ENCODE results near the gene EPHB3.

Gene EPHB3

GRCh38 chr3:184549796-184550577, 11.6 kb upstream of the EPHB3 start:
- no peak for TF ChIP-seq CTCF (IDR thresholded peaks at IDR 0.05; ENCODE audit: poor library complexity, severe bottlenecking)
- no peak for DNase-seq (ENCODE audit: low spot score)
- Histone ChIP-seq H3K4me3 (ENCODE audit: severe bottlenecking) (no peak overlapping the region), H3K9me3 (ENCODE audit: severe bottlenecking) (no peaks in the 10 kb centered on the region), H3K27me3 (ENCODE audit: insufficient read depth, poor library complexity, severe bottlenecking) (no peaks in the 10 kb centered on the region), H3K27ac (ENCODE audit: poor library complexity, severe bottlenecking) (no peak overlapping the region), H3K4me1 (ENCODE audit: insufficient read depth, poor library complexity, severe bottlenecking) (no peaks in the 10 kb centered on the region), H3K36me3 (ENCODE audit: low read depth) (no peaks in the 10 kb centered on the region)
- no peak for ATAC-seq (ENCODE audit: low read depth)

- DNase-seq (ENCODE audit: low spot score), result no peak
- Histone ChIP-seq H3K27me3 (ENCODE audit: insufficient read depth, poor library complexity, severe bottlenecking) (no peaks in the 10 kb centered on the region), H3K36me3 (ENCODE audit: low read depth) (no peaks in the 10 kb centered on the region), H3K4me3 (ENCODE audit: severe bottlenecking) (no peak overlapping the region), H3K4me1 (ENCODE audit: insufficient read depth, poor library complexity, severe bottlenecking) (no peaks in the 10 kb centered on the region), H3K9me3 (ENCODE audit: severe bottlenecking) (no peaks in the 10 kb centered on the region), H3K27ac (ENCODE audit: poor library complexity, severe bottlenecking) (no peak overlapping the region)
- no peak for ATAC-seq (ENCODE audit: low read depth)
- no peak for TF ChIP-seq CTCF (IDR thresholded peaks at IDR 0.05; ENCODE audit: poor library complexity, severe bottlenecking)
Observed at GRCh38 chr3:184551103-184551502, 10.5 kb upstream of the EPHB3 start.

GRCh38 chr3:184551614-184552256, 9.8 kb upstream of the EPHB3 start:
- no peak for ATAC-seq (ENCODE audit: low read depth)
- no peak overlapping the region for H3K4me3 ChIP-seq (ENCODE audit: severe bottlenecking)
- H3K9me3 ChIP-seq (ENCODE audit: severe bottlenecking), result no peaks in the 10 kb centered on the region
- no peaks in the 10 kb centered on the region for H3K4me1 ChIP-seq (ENCODE audit: insufficient read depth, poor library complexity, severe bottlenecking)
- DNase-seq (ENCODE audit: low spot score), result no peak
- no peak for TF ChIP-seq CTCF (IDR thresholded peaks at IDR 0.05; ENCODE audit: poor library complexity, severe bottlenecking)
- H3K36me3 ChIP-seq (ENCODE audit: low read depth), result no peaks in the 10 kb centered on the region
- no peaks in the 10 kb centered on the region for H3K27me3 ChIP-seq (ENCODE audit: insufficient read depth, poor library complexity, severe bottlenecking)
- no peak overlapping the region for H3K27ac ChIP-seq (ENCODE audit: poor library complexity, severe bottlenecking)

GRCh38 chr3:184552296-184552695, 9.3 kb upstream of the EPHB3 start:
- no peak for ATAC-seq (ENCODE audit: low read depth)
- no peak for TF ChIP-seq CTCF (IDR thresholded peaks at IDR 0.05; ENCODE audit: poor library complexity, severe bottlenecking)
- H3K27ac ChIP-seq (ENCODE audit: poor library complexity, severe bottlenecking), result no peak overlapping the region

GRCh38 chr3:184552863-184553262, 8.7 kb upstream of the EPHB3 start:
- no peak for DNase-seq (ENCODE audit: low spot score)
- Histone ChIP-seq H3K4me1 (ENCODE audit: insufficient read depth, poor library complexity, severe bottlenecking) (no peaks in the 10 kb centered on the region), H3K27ac (ENCODE audit: poor library complexity, severe bottlenecking) (no peak overlapping the region), H3K36me3 (ENCODE audit: low read depth) (no peaks in the 10 kb centered on the region), H3K9me3 (ENCODE audit: severe bottlenecking) (no peaks in the 10 kb centered on the region), H3K27me3 (ENCODE audit: insufficient read depth, poor library complexity, severe bottlenecking) (no peaks in the 10 kb centered on the region), H3K4me3 (ENCODE audit: severe bottlenecking) (no peak overlapping the region)
- no peak for ATAC-seq (ENCODE audit: low read depth)
- TF ChIP-seq CTCF (IDR thresholded peaks at IDR 0.05; ENCODE audit: poor library complexity, severe bottlenecking), result no peak

More at GRCh38 chr3:184552296-184552695, 9.3 kb upstream of the EPHB3 start:
- Histone ChIP-seq H3K4me1 (ENCODE audit: insufficient read depth, poor library complexity, severe bottlenecking) (no peaks in the 10 kb centered on the region), H3K36me3 (ENCODE audit: low read depth) (no peaks in the 10 kb centered on the region), H3K9me3 (ENCODE audit: severe bottlenecking) (no peaks in the 10 kb centered on the region), H3K4me3 (ENCODE audit: severe bottlenecking) (no peak overlapping the region), H3K27me3 (ENCODE audit: insufficient read depth, poor library complexity, severe bottlenecking) (no peaks in the 10 kb centered on the region)
- DNase-seq (ENCODE audit: low spot score), result no peak
